Lower leg skin (tissue), 3 donors: Measurements from ENCODE around the gene PTER.

ENCODE experiments used
- CTCF ChIP-seq, 3 donors: fragments of 450-650 bp; IDR thresholded peaks; one replicate each; pipeline ENCODE4 v1.5.1; 2016; ENCODE audit warnings: antibody characterized with exemption in 3 of 3, mild to moderate bottlenecking in 3 of 3, moderate library complexity in 2 of 3
- POLR2A ChIP-seq, 2 donors: fragments of 450-650 bp; IDR thresholded peaks; one replicate each; pipeline ENCODE4 v1.6.1; 2016 to 2017; ENCODE audit warnings: antibody characterized with exemption in 2 of 2, mild to moderate bottlenecking in 1 of 2, moderate library complexity in 1 of 2

- no peak for TF ChIP-seq POLR2A (IDR thresholded peaks at IDR 0.05)
- no peak for TF ChIP-seq CTCF (IDR thresholded peaks at IDR 0.05)
These were observed 108.4 kb downstream of the PTER start for GRCh38 chr10:16545116-16545736.
